K562 (cell line): ENCODE results near the gene SLC16A9. TPM values are rescaled to one million over a fixed set of nuclear protein-coding genes. Genes with fewer than 3 reads are reported as not detected.

Experiments
- ATAC-seq: fragments of 200-7000 bp; cut with Tn5 transposase; 3 replicates; pipeline ENCODE4 v1.9.1; 2020; ENCODE audit warnings: moderate library complexity
- BruUV-seq: library from RNA; stranded (reverse); fragments of 400-500 nt; replicated peaks from 2 replicates; lab custom pipeline; 2021; lab: Mats Ljungman, UMichigan
- CTCF ChIA-PET: fragments of 300-600 bp; formaldehyde crosslinking; extraction: SDS; loops from one replicate; lab custom pipeline; 2021; ENCODE audit warnings: low intra/inter-chr PET ratio; lab: Yijun Ruan, JAX
- POLR2A ChIA-PET: fragments of 300-600, 350-650 bp; sonication (Branson Sonifier 250); formaldehyde crosslinking; extraction: SDS; loops from one replicate; lab custom pipeline; 2021; ENCODE audit warnings: antibody characterized with exemption, inconsistent platforms; lab: Yijun Ruan, JAX
- DNase-seq, 4 experiments: peaks; one replicate each; pipeline versions ENCODE4 v3.0.0 to v3.0.0-alpha.2; 2011 to 2018; ENCODE audit warnings: low spot score in 3 of 4, mixed read lengths in 3 of 4; ENCODE audit errors: extremely low read depth in 1 of 4
- FAIRE-seq: peaks from 2 replicates; lab custom pipeline; 2011; peaks lifted over from hg19 to GRCh38; lab: Jason Lieb, UNC
- H2AFZ ChIP-seq: 2 replicates; pipeline ENCODE4 v1.6.0; 2011; ENCODE audit warnings: low read depth, low read length, control low read depth, inconsistent platforms
- H3K27ac ChIP-seq: fragments of 200-600 bp; 3 replicates; pipeline ENCODE4 v1.8.0; 2011; ENCODE audit warnings: low read depth, mild to moderate bottlenecking, control low read depth, inconsistent platforms, low read length, moderate library complexity, mixed read lengths; ENCODE audit errors: extremely low read depth
- H3K27me3 ChIP-seq, 2 experiments: fragments of 300-600 bp in 1 of 2; 2 replicates in 1 of 2; 3 replicates in 1 of 2; pipeline versions ENCODE4 v1.6.0 to v1.8.0; 2011; ENCODE audit warnings: inconsistent platforms in 2 of 2, low read length in 2 of 2, mild to moderate bottlenecking in 1 of 2, mixed read lengths in 1 of 2, moderate library complexity in 1 of 2; ENCODE audit not compliant: control insufficient read depth in 2 of 2, insufficient read depth in 2 of 2
- H3K36me3 ChIP-seq: fragments of 300-600 bp; 3 replicates; pipeline ENCODE4 v1.8.0; 2011; ENCODE audit warnings: mild to moderate bottlenecking, low read length, inconsistent platforms; ENCODE audit not compliant: control insufficient read depth, insufficient read depth
- H3K4me1 ChIP-seq, 2 experiments: fragments of 200-600 bp in 1 of 2; replicated peaks in 1 of 2; 2 replicates in 1 of 2; 3 replicates in 1 of 2; pipeline versions ENCODE4 v1.5.1 to v1.8.0; 2011; ENCODE audit warnings: inconsistent platforms in 2 of 2, low read length in 2 of 2, mild to moderate bottlenecking in 1 of 2, mixed read lengths in 1 of 2, moderate library complexity in 1 of 2; ENCODE audit not compliant: control insufficient read depth in 2 of 2, insufficient read depth in 2 of 2
- H3K4me2 ChIP-seq: 2 replicates; pipeline ENCODE4 v1.6.1; 2011; ENCODE audit warnings: low read length, control low read depth, inconsistent platforms, mixed read lengths; ENCODE audit not compliant: insufficient read depth
- H3K4me3 ChIP-seq: fragments of 200-600 bp; sonication (generic), shearing (Covaris generic); 2 replicates; pipeline ENCODE4 v1.5.1; 2016; ENCODE audit warnings: control low read depth, inconsistent platforms
- H3K79me2 ChIP-seq: fragments of 200-600 bp; 3 replicates; pipeline ENCODE4 v1.8.0; 2011; ENCODE audit warnings: low read length, inconsistent platforms; ENCODE audit not compliant: control insufficient read depth, insufficient read depth
- H3K9ac ChIP-seq, 2 experiments: 2 replicates each; pipeline versions ENCODE4 v1.6.0 to v1.6.1; 2011; ENCODE audit warnings: low read depth in 2 of 2, low read length in 2 of 2, control low read depth in 1 of 2, inconsistent platforms in 1 of 2, mild to moderate bottlenecking in 1 of 2, mixed read lengths in 1 of 2; ENCODE audit not compliant: insufficient read depth in 1 of 2
- H3K9me1 ChIP-seq: one replicate; pipeline ENCODE4 v1.6.0; 2011; ENCODE audit warnings: inconsistent platforms, mild to moderate bottlenecking, low read length, moderate library complexity; ENCODE audit not compliant: control insufficient read depth, insufficient read depth
- H3K9me3 ChIP-seq: replicated peaks from 2 replicates; pipeline ENCODE4 v1.5.1; 2011; ENCODE audit warnings: low read depth, low read length, inconsistent platforms; ENCODE audit not compliant: control insufficient read depth, insufficient read depth
- H4K20me1 ChIP-seq: replicated peaks from 2 replicates; pipeline ENCODE4 v1.6.1; 2011; ENCODE audit warnings: low read length, inconsistent platforms, mixed read lengths; ENCODE audit not compliant: control insufficient read depth, insufficient read depth
- ETS2 ChIP-seq: IDR thresholded peaks from 2 replicates; pipeline ENCODE4 v1.6.1; 2016; ENCODE audit warnings: borderline replicate concordance, missing genetic modification characterization, mild to moderate bottlenecking, moderate library complexity, missing compliant biosample characterization; ENCODE audit not compliant: poor library complexity, severe bottlenecking
- TSC22D4 ChIP-seq: fragments of 450-650 bp; IDR thresholded peaks from 2 replicates; pipeline ENCODE4 v1.6.1; 2016; ENCODE audit warnings: missing genetic modification characterization, missing biosample characterization, control low read depth
- VEZF1 ChIP-seq: fragments of 200-800 bp; sonication (Bioruptor generic); IDR thresholded peaks from 2 replicates; pipeline ENCODE4 v1.6.1; 2017; ENCODE audit warnings: missing genetic modification characterization, missing compliant biosample characterization
- WGBS: fragments of 100-300 bp; shearing (Covaris generic); methylation state at CpG from one replicate; pipeline ENCODE4 v1.1.6; 2016; ENCODE audit warnings: low coverage, mixed read lengths; ENCODE audit not compliant: insufficient coverage; ENCODE audit errors: missing lambda C conversion rate; 5-methylcytosine and 5-hydroxymethylcytosine counted together
- in situ Hi-C: fragments of 300-500 bp; cut with MboI; formaldehyde crosslinking; loops from 4 replicates; pipeline ENCODE4 v1.15.0; 2018; ENCODE audit warnings: inconsistent platforms, mixed read lengths
- intact Hi-C: fragments of 100-400 bp; cut with micrococcal nuclease; formaldehyde crosslinking; loops from 2 replicates; pipeline ENCODE4 v1.14.2; 2022
- polyA plus RNA-seq, 8 experiments: library from polyadenylated mRNA; depleted of rRNA in 4 of 8; stranded (reverse) in 5 of 8; unstranded in 3 of 8; fragments of >200 nt; fragmentation: Nextera tagmentation in 2 of 8; fragmentation: Illumina TruSeq in 1 of 8; extraction: Ambion mirVana in 2 of 8; extraction: Trizol in 1 of 8; gene quantifications; 2 replicates each; pipeline versions ENCODE4 v1.2.1 to v1.2.3, GENCODE V29; 2011 to 2014; ENCODE audit warnings: inconsistent platforms in 1 of 8, missing spikeins in 1 of 8
- total RNA-seq, 7 experiments: library from RNA; depleted of rRNA in 6 of 7; stranded (reverse); fragments of >200 nt in 6 of 7; fragmentation: Illumina TruSeq in 2 of 7; extraction: Trizol in 2 of 7; gene quantifications; 2 replicates each; pipeline versions ENCODE4 v1.2.1 to v1.2.3, GENCODE V29; 2011 to 2021; ENCODE audit warnings: low replicate concordance in 1 of 7
- TF ChIP-seq, protein P1 (sequence below): fragments of 250-450 bp; sonication (Bioruptor Pico); IDR thresholded peaks from 2 replicates; pipeline ENCODE4 v1.8.0; 2021; ENCODE audit warnings: borderline replicate concordance, mild to moderate bottlenecking, moderate library complexity; ENCODE audit not compliant: poor library complexity, severe bottlenecking

SLC16A9 gene
- total and polyA plus RNA-seq, 9 of the 15 experiments (the other 6 are each of a cell fraction or from before 2014, with no cell fraction given) = 0.90 to 6.4 (median 2.1) TPM

DNA sequence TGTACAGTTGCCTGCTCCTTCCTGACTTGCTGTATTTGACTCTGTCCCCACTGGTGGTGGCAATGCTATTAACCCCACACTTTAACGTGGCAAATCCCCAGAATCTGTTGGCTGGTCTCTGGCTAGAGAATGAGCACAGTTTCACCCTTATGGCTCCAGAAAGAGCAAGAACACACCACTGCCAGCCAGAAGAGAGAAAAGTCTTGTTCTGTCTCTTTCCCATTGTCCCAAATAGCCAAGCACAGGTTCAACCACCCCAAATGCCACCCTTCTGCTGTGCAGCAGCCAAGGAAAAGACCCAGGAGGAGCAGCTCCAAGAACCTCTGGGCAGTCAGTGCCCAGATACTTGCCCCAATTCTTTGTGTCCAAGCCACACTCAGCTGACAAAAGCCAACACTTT is 11.3 kb downstream of the SLC16A9 start:
- in situ Hi-C loops = no loop called here
- FAIRE-seq = no peak
- Histone ChIP-seq H3K27ac (no peak overlapping the region), H3K36me3 (no peaks in the 10 kb centered on the region), H3K9ac (no peak overlapping the region), H3K9me3 (no peaks in the 10 kb centered on the region), H4K20me1 (no peaks in the 10 kb centered on the region), H3K79me2 (no peaks in the 10 kb centered on the region), H3K4me1 (peaks cover 0 to 4% of the 10 kb centered on the region in 2 experiments; a peak in 1 of 5 replicates), H3K4me3 (no peak overlapping the region), H2AFZ (no peak overlapping the region), H3K9me1 (no peaks in the 10 kb centered on the region), H3K27me3 (peaks cover 0 to 5% of the 10 kb centered on the region in 2 experiments; a peak in 1 of 5 replicates), H3K4me2 (no peak overlapping the region)
- intact Hi-C loops = no loop called here
- CTCF ChIA-PET = no interaction called here
- 0% methylated on average over 1 of the region's 1 CpG for WGBS
- POLR2A ChIA-PET = no interaction called here
- no peak for TF ChIP-seq ETS2 (tag)
- TF ChIP-seq, protein P1, sequence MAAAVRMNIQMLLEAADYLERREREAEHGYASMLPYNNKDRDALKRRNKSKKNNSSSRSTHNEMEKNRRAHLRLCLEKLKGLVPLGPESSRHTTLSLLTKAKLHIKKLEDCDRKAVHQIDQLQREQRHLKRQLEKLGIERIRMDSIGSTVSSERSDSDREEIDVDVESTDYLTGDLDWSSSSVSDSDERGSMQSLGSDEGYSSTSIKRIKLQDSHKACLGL = no peak
- TF ChIP-seq VEZF1 (CRISPR knock-in tag) = no peak
- no peak for TF ChIP-seq TSC22D4 (tag)
- no peak for ATAC-seq
- no peak for DNase-seq
- BruUV-seq = no TSS peak
